Stomach (tissue), 4 donors: Measurements from ENCODE around the gene PAMR1.

Experiments used
- CTCF ChIP-seq, 7 experiments: fragments of 450-650 bp in 4 of 7; fragments of 200-600 bp in 3 of 7; sonication (generic) in 3 of 7; IDR thresholded peaks; one replicate each; pipeline ENCODE4 v1.5.1; 2016 to 2019; ENCODE audit warnings: antibody characterized with exemption in 7 of 7, control low read depth in 2 of 7, mild to moderate bottlenecking in 1 of 7
- EP300 ChIP-seq: sonication (generic); formaldehyde crosslinking; IDR thresholded peaks from one replicate; pipeline ENCODE4 v1.6.1; 2017; ENCODE audit warnings: antibody characterized with exemption
- POLR2AphosphoS5 ChIP-seq, 3 donors: sonication (generic); formaldehyde crosslinking; IDR thresholded peaks; one replicate each; pipeline ENCODE4 v1.6.1; 2016; ENCODE audit warnings: antibody characterized with exemption in 3 of 3

GRCh38 chr11:35514481-35514880, 10.9 kb downstream of the PAMR1 start:
- TF ChIP-seq CTCF (IDR thresholded peaks at IDR 0.05) (no peak), EP300 (no peak), POLR2AphosphoS5 (IDR thresholded peaks at IDR 0.05) (no peak)
